ENCODE measurements around the gene IMP4. TPM values are rescaled to one million over a fixed set of nuclear protein-coding genes. Genes with fewer than 3 reads are reported as not detected.

Gene IMP4
- total and polyA plus RNA-seq, 2 of the 13 experiments (the other 11 are each of a cell fraction or from before 2014, with no cell fraction given): 142 to 158 TPM

DNA sequence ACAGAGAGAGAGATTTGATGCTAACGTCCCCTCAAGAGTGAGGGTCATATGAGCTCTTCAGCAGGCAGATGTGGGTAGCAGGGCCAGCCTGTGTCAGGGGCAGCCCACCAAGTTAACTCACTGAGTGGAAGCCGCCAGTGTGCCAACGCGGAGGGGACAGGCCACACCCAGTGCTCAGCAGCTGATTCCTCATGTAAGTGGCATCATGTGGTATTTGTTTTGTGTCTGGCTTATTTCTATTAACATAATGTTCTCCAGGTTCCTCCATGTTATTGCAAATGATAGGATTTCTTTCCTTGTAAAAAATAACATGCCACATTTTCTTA is 4.0 kb downstream of the IMP4 start:
- FAIRE-seq (no peak), DNase-seq (ENCODE audit: low spot score) (no peak), ATAC-seq (no peak)
- intact Hi-C loops (cut with micrococcal nuclease; ENCODE audit: unreplicated experiment): no loop called here
- H3K9me3 ChIP-seq (ENCODE audit: low read length): no peaks in the 10 kb centered on the region
- no TSS peak for BruUV-seq (replicated peaks)
- H3K9ac ChIP-seq (ENCODE audit: insufficient read depth, low read depth, low read length): no peak overlapping the region
- TF ChIP-seq RBFOX2 (IDR thresholded peaks at IDR 0.05; ENCODE audit: low read depth, low read length) (peak; percentile 50; the same call in 1 of the 2 replicates), FOXO4 (CRISPR knock-in tag; conservative IDR thresholded peaks at IDR 0.05) (no peak), ZNF207 (IDR thresholded peaks at IDR 0.05; ENCODE audit: borderline replicate concordance) (no peak), ZNF83 (CRISPR knock-in tag; IDR thresholded peaks at IDR 0.05; ENCODE audit: borderline replicate concordance) (no peak), HMG20A (CRISPR knock-in tag; IDR thresholded peaks at IDR 0.05; ENCODE audit: borderline replicate concordance) (no peak), ZSCAN29 (CRISPR knock-in tag; conservative IDR thresholded peaks at IDR 0.05) (no peak)
- H3K27me3 ChIP-seq (ENCODE audit: control insufficient read depth in 1 of 2, insufficient read depth in 2 of 2, low read length in 2 of 2): peaks cover 0 to 4% of the 10 kb centered on the region in 2 experiments; a peak in 1 of 5 replicates
- 92% methylated on average over 4 of the region's 4 CpGs for WGBS (ENCODE audit: low lambda C conversion rate)
- H3K27ac ChIP-seq (ENCODE audit: extremely low read length, insufficient read depth, low read length): no peak overlapping the region
- CTCF ChIA-PET (ENCODE audit: low intra/inter-chr PET ratio, low total read pairs): no interaction called here
- peaks cover 13% of the 10 kb centered on the region for H3K4me1 ChIP-seq (ENCODE audit: insufficient read depth, low read length)
- in situ Hi-C loops (cut with HindIII; ENCODE audit: extremely low pct_ligation_motif_present, low pct_unique_long_range_greater_than_20kb): no loop called here
- no peak overlapping the region for H3K4me2 ChIP-seq (ENCODE audit: low read depth, low read length)
- POLR2A ChIA-PET: interaction anchor here (1.1 kb wide), 1 partner anchor 9 kb away, joined by 4 read pairs; the partner anchor contains the start of gene PTPN18
- H3K79me2 ChIP-seq (ENCODE audit: insufficient read depth, low read length): peaks cover 19% of the 10 kb centered on the region
- peaks cover 31 to 45% of the 10 kb centered on the region in 2 experiments for H3K36me3 ChIP-seq (replicated peaks in 1 of 2; ENCODE audit: control insufficient read depth in 1 of 2, insufficient read depth in 2 of 2, low read length in 2 of 2)
- no peaks in the 10 kb centered on the region; the same call in 1 of the 2 replicates for H4K20me1 ChIP-seq (ENCODE audit: insufficient read depth, low read length)
- no peak overlapping the region for H3K4me3 ChIP-seq (replicated peaks in 1 of 3; ENCODE audit: insufficient read depth in 1 of 3, low read depth in 2 of 3, low read length in 3 of 3)
- H2AFZ ChIP-seq (ENCODE audit: low read length): no peak overlapping the region

- intact Hi-C loops (cut with micrococcal nuclease; ENCODE audit: unreplicated experiment): no loop called here
- Histone ChIP-seq H3K27ac (ENCODE audit: extremely low read length, insufficient read depth, low read length) (no peak overlapping the region), H3K4me1 (ENCODE audit: insufficient read depth, low read length) (peaks cover 13% of the 10 kb centered on the region), H3K4me3 (replicated peaks in 1 of 3; ENCODE audit: insufficient read depth in 1 of 3, low read depth in 2 of 3, low read length in 3 of 3) (no peak overlapping the region), H2AFZ (ENCODE audit: low read length) (no peak overlapping the region), H4K20me1 (ENCODE audit: insufficient read depth, low read length) (no peaks in the 10 kb centered on the region; the same call in 1 of the 2 replicates), H3K9ac (ENCODE audit: insufficient read depth, low read depth, low read length) (no peak overlapping the region), H3K4me2 (ENCODE audit: low read depth, low read length) (no peak overlapping the region), H3K9me3 (ENCODE audit: low read length) (no peaks in the 10 kb centered on the region), H3K27me3 (ENCODE audit: control insufficient read depth in 1 of 2, insufficient read depth in 2 of 2, low read length in 2 of 2) (peaks cover 0 to 4% of the 10 kb centered on the region in 2 experiments; a peak in 1 of 5 replicates), H3K36me3 (replicated peaks in 1 of 2; ENCODE audit: control insufficient read depth in 1 of 2, insufficient read depth in 2 of 2, low read length in 2 of 2) (peaks cover 31 to 45% of the 10 kb centered on the region in 2 experiments), H3K79me2 (ENCODE audit: insufficient read depth, low read length) (peaks cover 19% of the 10 kb centered on the region)
- CTCF ChIA-PET (ENCODE audit: low intra/inter-chr PET ratio, low total read pairs): no interaction called here
- no peak for ATAC-seq
- TF ChIP-seq EED (CRISPR knock-in tag; IDR thresholded peaks at IDR 0.05): no peak
- BruUV-seq (replicated peaks): no TSS peak
- no peak for DNase-seq (ENCODE audit: low spot score)
- 92% methylated on average over 7 of the region's 7 CpGs for WGBS (ENCODE audit: low lambda C conversion rate)
- no peak for FAIRE-seq
- POLR2A ChIA-PET: interaction anchor here (0.8 to 1.1 kb wide), 2 partner anchors 9 to 11 kb away, joined by 3 to 4 read pairs; partner anchors contain the start of gene PTPN18
- in situ Hi-C loops (cut with HindIII; ENCODE audit: extremely low pct_ligation_motif_present, low pct_unique_long_range_greater_than_20kb): no loop called here
These were observed 4.7 kb downstream of the IMP4 start for GRCh38 chr2:130347220-130347925.
